Adrenal gland (tissue), 12 donors: Measurements from ENCODE around the gene DLG2. TPM values are rescaled to one million over a fixed set of nuclear protein-coding genes. Genes with fewer than 3 reads are reported as not detected.

Source experiments
- DNase-seq, 7 donors: peaks; one replicate each; pipeline ENCODE4 v3.0.0-alpha.2; 2019 to 2020
- H3K27ac ChIP-seq, 5 donors: fragments of 200-600 bp; sonication (generic) in 4 of 5; 1 replicate in 3 of 5; 2 replicates in 2 of 5; pipeline versions ENCODE4 v1.5.1 to v1.8.0; 2016 to 2020; ENCODE audit warnings: mild to moderate bottlenecking in 1 of 5
- H3K27me3 ChIP-seq: fragments of 200-600 bp; 2 replicates; pipeline ENCODE4 v1.8.0; 2021
- H3K36me3 ChIP-seq, 2 donors: fragments of 200-600 bp; replicated peaks in 1 of 2; 1 replicate in 1 of 2; 2 replicates in 1 of 2; pipeline versions ENCODE4 v1.5.1 to v1.8.0; 2018 to 2022
- H3K4me1 ChIP-seq, 2 donors: fragments of 200-600 bp; replicated peaks in 1 of 2; 1 replicate in 1 of 2; 2 replicates in 1 of 2; pipeline versions ENCODE4 v1.5.1 to v1.8.0; 2018 to 2021
- H3K4me3 ChIP-seq, 4 donors: fragments of 200-600 bp; sonication (generic) in 3 of 4; one replicate each; pipeline ENCODE4 v1.5.1; 2016 to 2018
- H3K9me3 ChIP-seq, 3 donors: fragments of 200-600 bp; sonication (generic) in 1 of 3; replicated peaks in 1 of 3; 1 replicate in 2 of 3; 2 replicates in 1 of 3; pipeline versions ENCODE4 v1.5.1 to v1.8.0; 2016 to 2021
- CTCF ChIP-seq, 6 experiments: fragments of 450-650 bp in 4 of 6; fragments of 200-600 bp in 2 of 6; sonication (generic) in 1 of 6; IDR thresholded peaks; 1 replicate in 5 of 6; 2 replicates in 1 of 6; pipeline versions ENCODE4 v1.5.1 to v1.8.0; 2016 to 2021; ENCODE audit warnings: antibody characterized with exemption in 6 of 6, mild to moderate bottlenecking in 2 of 6, moderate library complexity in 1 of 6
- POLR2A ChIP-seq, 2 donors: fragments of 450-650 bp; IDR thresholded peaks; one replicate each; pipeline ENCODE4 v1.6.1; 2017; ENCODE audit warnings: antibody characterized with exemption in 2 of 2, mild to moderate bottlenecking in 2 of 2, moderate library complexity in 1 of 2
- WGBS, 4 donors: extraction: QIAGEN DNeasy Blood & Tissue Kit in 2 of 4; methylation state at CpG; one replicate each; pipeline versions ENCODE4 v1.1.5 to v1.1.7; 2013 to 2017; 5-methylcytosine and 5-hydroxymethylcytosine counted together
- intact Hi-C, 2 donors: fragments of 100-400 bp; cut with DNase I; formaldehyde crosslinking; loops; one replicate each; pipeline versions ENCODE4 v1.14.1 to v1.15.0; 2022 to 2023
- polyA plus RNA-seq, 3 donors: library from polyadenylated mRNA; stranded (reverse); fragments of 200-250 nt in 2 of 3; fragments of 350-450 nt in 1 of 3; fragmentation: Illumina TruSeq in 1 of 3; extraction: RNeasy Lipid Tissue Mini Kit (QIAGEN cat#74804) in 1 of 3; gene quantifications; one replicate each; pipeline ENCODE4 v1.2.3, GENCODE V29; 2013 to 2014
- total RNA-seq, 9 donors: library from RNA; depleted of rRNA in 4 of 9; stranded (reverse); fragments of >200 nt in 4 of 9; fragments of 120-200 nt in 1 of 9; fragmentation: NEBNext Ultra II Directional in 1 of 9; extraction: Animal tissue kit (Norgen Biotek cat#: 25700) in 1 of 9; gene quantifications; one replicate each; pipeline versions ENCODE4 v1.1.0 to v1.2.4, GENCODE V29; 2013 to 2023
- donor health status: healthy with polysubstance abuse.
- donor health status: Bipolar disorder and iron deficiency.
- donor health status: DM: yes; HTN: yes; CAD: no.
- donor health status: DM: no; HTN: no; CAD: no.
- donor health status: DM: no; HTN: no; CAD: no.
- donor health status: DM: yes; HTN: yes; CAD: no.

The DLG2 gene
- total and polyA plus RNA-seq, 12 donors: 8.3 to 101 (median 37.5) TPM

GRCh38 chr11:83721263-83721662 lies 1905.9 kb downstream of the DLG2 start:
- peaks cover 7 to 9% of the 10 kb centered on the region in 2 donors for H3K4me1 ChIP-seq
- WGBS, 4 donors: 48 to 66% (median 60%) methylated on average over 2 of the region's 2 CpGs
- TF ChIP-seq CTCF (IDR thresholded peaks at IDR 0.05) (no peak), POLR2A (IDR thresholded peaks at IDR 0.05) (no peak)
- H3K36me3 ChIP-seq: no peaks in the 10 kb centered on the region
- H3K4me3 ChIP-seq: no peak overlapping the region
- H3K27me3 ChIP-seq: no peaks in the 10 kb centered on the region
- intact Hi-C loops: no loop called here
- no peaks in the 10 kb centered on the region for H3K9me3 ChIP-seq
- DNase-seq: peak in 6 of 7 donors; percentile 29 to 69 (median 54)
- no peak overlapping the region for H3K27ac ChIP-seq

GRCh38 chr11:83720675-83721074 lies 1906.5 kb downstream of the DLG2 start:
- WGBS, 4 donors: 64 to 79% (median 69%) methylated on average over 2 of the region's 2 CpGs
- DNase-seq: no peak
- Histone ChIP-seq H3K27me3 (no peaks in the 10 kb centered on the region), H3K9me3 (no peaks in the 10 kb centered on the region), H3K27ac (no peak overlapping the region), H3K4me1 (peaks cover 7 to 9% of the 10 kb centered on the region in 2 donors), H3K36me3 (no peaks in the 10 kb centered on the region), H3K4me3 (no peak overlapping the region)
- TF ChIP-seq CTCF (IDR thresholded peaks at IDR 0.05) (no peak), POLR2A (IDR thresholded peaks at IDR 0.05) (no peak)
- intact Hi-C loops: no loop called here

GRCh38 chr11:83717537-83717936 lies 1909.6 kb downstream of the DLG2 start:
- WGBS, 4 donors: 71 to 81% (median 77%) methylated on average over 3 of the region's 3 CpGs
- DNase-seq: no peak
- intact Hi-C loops: no loop called here

GRCh38 chr11:83715927-83716535 lies 1911.1 kb downstream of the DLG2 start:
- DNase-seq: no peak
- intact Hi-C loops: no loop called here
- H3K9me3 ChIP-seq: no peaks in the 10 kb centered on the region

More at GRCh38 chr11:83717537-83717936, 1909.6 kb downstream of the DLG2 start:
- H3K9me3 ChIP-seq: no peaks in the 10 kb centered on the region
- no peak for TF ChIP-seq CTCF (IDR thresholded peaks at IDR 0.05)
- H3K27me3 ChIP-seq: no peaks in the 10 kb centered on the region
- no peaks in the 10 kb centered on the region for H3K36me3 ChIP-seq
- H3K4me1 ChIP-seq: no peaks in the 10 kb centered on the region
- H3K4me3 ChIP-seq: no peak overlapping the region
- no peak overlapping the region for H3K27ac ChIP-seq

More at GRCh38 chr11:83715927-83716535, 1911.1 kb downstream of the DLG2 start:
- no peak overlapping the region for H3K4me3 ChIP-seq
- H3K36me3 ChIP-seq: no peaks in the 10 kb centered on the region
- no peak for TF ChIP-seq POLR2A (IDR thresholded peaks at IDR 0.05)
- TF ChIP-seq CTCF (IDR thresholded peaks at IDR 0.05): no peak
- no peaks in the 10 kb centered on the region for H3K27me3 ChIP-seq
- no peak overlapping the region for H3K27ac ChIP-seq
- WGBS, 4 donors: 65 to 84% (median 81%) methylated on average over 2 of the region's 2 CpGs
- no peaks in the 10 kb centered on the region for H3K4me1 ChIP-seq
